NT2/D1 (cell line): ENCODE results near the gene ITSN1.
"Not testable (repeated sequence)": the region's sequence is repeated elsewhere in the genome, so short reads cannot be mapped to it uniquely, and the experiment has no call there.

ENCODE experiments used
- DNase-seq: peaks from one replicate; pipeline ENCODE4 v3.0.0-alpha.2; 2011; ENCODE audit warnings: low read depth, low spot score
- H3K27me3 ChIP-seq: 2 replicates; pipeline ENCODE4 v1.6.0; 2011; ENCODE audit warnings: mild to moderate bottlenecking; ENCODE audit not compliant: insufficient read length, insufficient read depth
- H3K36me3 ChIP-seq: 2 replicates; pipeline ENCODE4 v1.6.1; 2011; ENCODE audit warnings: mild to moderate bottlenecking, low read length, mixed read lengths; ENCODE audit not compliant: insufficient read depth, insufficient read length
- H3K4me1 ChIP-seq: 2 replicates; pipeline ENCODE4 v1.5.1; 2011; ENCODE audit not compliant: insufficient read depth, insufficient read length
- H3K4me3 ChIP-seq: 2 replicates; pipeline ENCODE4 v1.5.1; 2011; ENCODE audit warnings: low read depth; ENCODE audit not compliant: insufficient read length
- H3K9ac ChIP-seq: 2 replicates; pipeline ENCODE4 v1.6.0; 2011; ENCODE audit warnings: low read depth; ENCODE audit not compliant: insufficient read length
- H3K9me3 ChIP-seq: 2 replicates; pipeline ENCODE4 v1.5.1; 2011; ENCODE audit warnings: mild to moderate bottlenecking, low read length; ENCODE audit not compliant: insufficient read depth
- SUZ12 ChIP-seq: IDR thresholded peaks from 2 replicates; pipeline ENCODE4 v1.6.1; 2011; ENCODE audit not compliant: insufficient read length, insufficient read depth; ENCODE audit errors: extremely low read depth
- YY1 ChIP-seq: IDR thresholded peaks from 2 replicates; pipeline ENCODE4 v1.6.1; 2011; ENCODE audit not compliant: insufficient read length, insufficient read depth
- ZNF274 ChIP-seq: IDR thresholded peaks from 2 replicates; pipeline ENCODE4 v1.6.1; 2011; ENCODE audit warnings: mild to moderate bottlenecking, low read depth, low read length

ITSN1 gene

GRCh38 chr21:33700491-33700890, 58.2 kb downstream of the ITSN1 start:
- DNase-seq: no peak
- TF ChIP-seq YY1: no peak
- TF ChIP-seq SUZ12: no peak
- TF ChIP-seq ZNF274: no peak
- Histone ChIP-seq H3K4me3 (no peak overlapping the region), H3K9me3 (no peaks in the 10 kb centered on the region), H3K4me1 (no peaks in the 10 kb centered on the region), H3K36me3 (no peaks in the 10 kb centered on the region), H3K27me3 (no peaks in the 10 kb centered on the region), H3K9ac (no peak overlapping the region)

GRCh38 chr21:33703750-33704606, 61.7 kb downstream of the ITSN1 start:
- no peaks in the 10 kb centered on the region for H3K36me3 ChIP-seq
- H3K9me3 ChIP-seq: no peaks in the 10 kb centered on the region; the same call in 1 of the 2 replicates
- no peak for DNase-seq
- TF ChIP-seq YY1 (no peak), SUZ12 (no peak), ZNF274 (no peak)
- H3K9ac ChIP-seq: no peak overlapping the region
- H3K4me3 ChIP-seq: no peak overlapping the region
- no peaks in the 10 kb centered on the region for H3K27me3 ChIP-seq
- H3K4me1 ChIP-seq: no peaks in the 10 kb centered on the region

- no peak for TF ChIP-seq YY1
- no peak for TF ChIP-seq SUZ12
- no peak for TF ChIP-seq ZNF274
- Histone ChIP-seq H3K36me3 (no peaks in the 10 kb centered on the region), H3K27me3 (no peaks in the 10 kb centered on the region), H3K9me3 (no peaks in the 10 kb centered on the region; the same call in 1 of the 2 replicates), H3K9ac (no peak overlapping the region), H3K4me3 (no peak overlapping the region), H3K4me1 (no peaks in the 10 kb centered on the region)
- no peak for DNase-seq
Observed at GRCh38 chr21:33707846-33708245, 65.5 kb downstream of the ITSN1 start.

DNA sequence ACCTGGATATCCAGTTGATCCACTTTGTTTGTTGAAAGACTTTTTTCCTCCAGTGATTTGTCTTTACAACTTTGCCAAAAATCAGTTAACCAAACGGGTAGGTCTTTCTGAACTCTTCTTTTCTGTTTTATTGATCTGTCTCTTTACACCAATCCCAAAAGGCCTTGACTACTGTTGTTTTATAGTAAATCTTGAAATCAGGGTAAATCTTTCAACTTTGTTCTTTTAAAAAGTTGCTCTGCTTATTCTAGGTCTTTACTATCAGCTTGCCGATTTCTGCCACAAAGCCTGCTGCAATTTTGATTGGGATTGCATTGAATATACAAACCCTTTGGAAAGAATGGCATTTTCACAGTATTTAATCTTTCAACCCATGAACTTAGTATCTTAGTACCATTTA, 66.6 kb downstream of the ITSN1 start:
- Histone ChIP-seq H3K9me3 (no peaks in the 10 kb centered on the region; the same call in 1 of the 2 replicates), H3K9ac (no peak overlapping the region), H3K4me1 (no peaks in the 10 kb centered on the region), H3K36me3 (no peaks in the 10 kb centered on the region), H3K4me3 (no peak overlapping the region), H3K27me3 (no peaks in the 10 kb centered on the region)
- no peak for DNase-seq
- no peak for TF ChIP-seq SUZ12
- no peak for TF ChIP-seq ZNF274
- TF ChIP-seq YY1: no peak

- peaks cover 6% of the 10 kb centered on the region for H3K36me3 ChIP-seq
- no peak for DNase-seq
- no peak overlapping the region for H3K9ac ChIP-seq
- no peaks in the 10 kb centered on the region for H3K27me3 ChIP-seq
- H3K4me3 ChIP-seq: no peak overlapping the region
- H3K4me1 ChIP-seq: no peaks in the 10 kb centered on the region
- TF ChIP-seq ZNF274 (no peak), YY1 (no peak), SUZ12 (no peak)
- no peaks in the 10 kb centered on the region; the same call in 1 of the 2 replicates for H3K9me3 ChIP-seq
Observed at GRCh38 chr21:33712022-33712803, 69.9 kb downstream of the ITSN1 start.

DNA sequence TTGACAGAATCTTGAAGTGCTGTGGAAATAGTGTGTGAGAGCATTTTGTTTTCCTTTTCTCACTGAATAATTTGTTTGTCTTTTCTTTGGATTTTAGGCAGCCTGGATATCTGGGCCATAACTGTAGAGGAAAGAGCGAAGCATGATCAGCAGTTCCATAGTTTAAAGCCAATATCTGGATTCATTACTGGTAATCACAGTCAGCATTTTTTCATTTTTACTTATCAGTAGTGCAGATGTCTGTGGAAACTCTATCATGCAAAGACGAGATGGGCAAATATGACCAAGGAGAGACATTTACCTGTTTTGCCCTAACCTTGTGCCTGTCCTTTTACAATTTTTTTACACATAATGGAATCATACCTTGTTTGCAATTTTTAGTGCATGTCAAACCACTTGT, 78.8 kb downstream of the ITSN1 start:
- H3K9ac ChIP-seq: no peak overlapping the region
- H3K9me3 ChIP-seq: no peaks in the 10 kb centered on the region
- H3K4me3 ChIP-seq: no peak overlapping the region
- H3K36me3 ChIP-seq: peaks cover 56% of the 10 kb centered on the region
- no peaks in the 10 kb centered on the region for H3K4me1 ChIP-seq
- no peak for TF ChIP-seq YY1
- no peak for TF ChIP-seq SUZ12
- no peak for TF ChIP-seq ZNF274
- no peaks in the 10 kb centered on the region for H3K27me3 ChIP-seq
- DNase-seq: no peak

DNA sequence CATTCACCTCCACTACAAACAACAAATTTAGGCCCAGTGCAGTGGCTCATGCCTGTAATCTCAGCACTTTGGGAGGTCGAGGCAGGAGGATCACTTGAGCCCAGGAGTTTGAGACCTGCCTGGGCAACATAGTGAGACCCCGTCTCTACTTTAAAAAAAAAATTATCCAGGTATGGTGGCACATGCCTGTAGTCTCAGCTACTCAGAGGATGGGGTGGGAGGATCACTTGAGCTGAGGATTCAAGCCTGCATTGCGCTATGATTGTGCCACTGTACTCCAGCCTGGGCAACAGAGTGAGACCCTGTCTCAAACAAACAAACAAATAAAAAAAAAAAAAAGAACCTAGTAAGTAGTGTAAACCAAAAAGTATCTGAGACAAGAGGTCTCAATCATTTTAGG, 86.8 kb downstream of the ITSN1 start:
- not testable (repeated sequence) for H3K4me1 ChIP-seq, H3K4me3 ChIP-seq, H3K9ac ChIP-seq, DNase-seq, H3K9me3 ChIP-seq, H3K27me3 ChIP-seq
- peaks cover 25% of the 10 kb centered on the region for H3K36me3 ChIP-seq
